SK-N-SH (cell line): Measurements from ENCODE around the gene SERPINB8.

Source experiments
- CHD2 ChIP-seq: fragments of 150-350 bp; IDR thresholded peaks from 2 replicates; pipeline ENCODE4 v1.6.1; 2018; ENCODE audit warnings: low read length; ENCODE audit not compliant: partially characterized antibody
- CTCF ChIP-seq: fragments of 200-600 bp; sonication (generic); IDR thresholded peaks from 2 replicates; pipeline ENCODE4 v1.6.1; 2017; ENCODE audit warnings: antibody characterized with exemption, mild to moderate bottlenecking, moderate library complexity
- EP300 ChIP-seq, 2 experiments: IDR thresholded peaks; 2 replicates each; pipeline versions ENCODE4 v1.4.0 to v1.6.1; 2012; ENCODE audit warnings: borderline replicate concordance in 1 of 2, low read depth in 1 of 2, low read length in 1 of 2
- NRF1 ChIP-seq: IDR thresholded peaks from 2 replicates; pipeline ENCODE4 v1.6.1; 2012; ENCODE audit warnings: low read depth, mild to moderate bottlenecking, low read length
- RAD21 ChIP-seq: IDR thresholded peaks from 2 replicates; pipeline ENCODE4 v1.6.1; 2012; ENCODE audit warnings: mild to moderate bottlenecking, low read length
- RXRA ChIP-seq: IDR thresholded peaks from 2 replicates; pipeline ENCODE4 v1.4.0; 2012; ENCODE audit warnings: low read depth, mild to moderate bottlenecking, borderline replicate concordance
- SMC3 ChIP-seq: IDR thresholded peaks from 2 replicates; pipeline ENCODE4 v1.6.1; 2012; ENCODE audit warnings: low read depth, low read length, improper control_type of control experiment
- TEAD4 ChIP-seq: IDR thresholded peaks from 2 replicates; pipeline ENCODE4 v1.4.0; 2012; ENCODE audit warnings: mild to moderate bottlenecking, borderline replicate concordance; ENCODE audit not compliant: insufficient read depth
- USF2 ChIP-seq: fragments of 150-350 bp; IDR thresholded peaks from 2 replicates; pipeline ENCODE4 v1.6.1; 2017; ENCODE audit warnings: antibody characterized with exemption, low read length, low read depth, borderline replicate concordance
- ZBTB33 ChIP-seq: IDR thresholded peaks from 2 replicates; pipeline ENCODE4 v1.4.0; 2012; ENCODE audit warnings: low read depth, borderline replicate concordance

- TF ChIP-seq CTCF (no peak), EP300 (IDR thresholded peaks at IDR 0.05; ENCODE audit: borderline replicate concordance in 1 of 2, low read depth in 1 of 2, low read length in 1 of 2) (no peak), NRF1 (no peak), RXRA (no peak), USF2 (no peak), CHD2 (no peak), RAD21 (no peak), ZBTB33 (no peak), TEAD4 (no peak), SMC3 (no peak)
Observed at GRCh38 chr18:64019922-64020756, 50.3 kb downstream of the SERPINB8 start.
